Stimulated activated CD8-positive, alpha-beta memory T cell treated with anti-CD3 and anti-CD28 coated beads, Interleukin-15, amount 100 ng/mL, for 4 hours (primary cell): ENCODE data around the gene DDX60.
"Not testable (repeated sequence)": the region's sequence is repeated elsewhere in the genome, so short reads cannot be mapped to it uniquely, and the experiment has no call there.

ENCODE experiments used
- DNase-seq, 2 donors: peaks; one replicate each; pipeline ENCODE4 v3.0.0-alpha.2; 2020; ENCODE audit warnings: low read depth in 2 of 2

DDX60 gene

GRCh38 chr4:168303430-168303829 lies 15.1 kb downstream of the DDX60 start:
- not testable (repeated sequence) for DNase-seq

- DNase-seq, result no peak
These were observed 25.1 kb downstream of the DDX60 start for GRCh38 chr4:168293386-168293975.

- no peak for DNase-seq
These were observed 27.3 kb downstream of the DDX60 start for GRCh38 chr4:168291242-168291641.

GRCh38 chr4:168285850-168286249 lies 32.7 kb downstream of the DDX60 start:
- not testable (repeated sequence) for DNase-seq

GRCh38 chr4:168279556-168279955 lies 39.0 kb downstream of the DDX60 start:
- DNase-seq, result no peak

GRCh38 chr4:168275836-168276235 lies 42.7 kb downstream of the DDX60 start:
- no peak for DNase-seq

GRCh38 chr4:168274871-168275270 lies 43.7 kb downstream of the DDX60 start:
- no peak for DNase-seq

GRCh38 chr4:168273838-168274237 lies 44.7 kb downstream of the DDX60 start:
- no peak for DNase-seq

GRCh38 chr4:168272488-168272887 lies 46.1 kb downstream of the DDX60 start:
- no peak for DNase-seq

GRCh38 chr4:168269896-168270295 lies 48.7 kb downstream of the DDX60 start:
- DNase-seq, result no peak

- DNase-seq, result no peak
These were observed 53.2 kb downstream of the DDX60 start for GRCh38 chr4:168265327-168265726.

GRCh38 chr4:168264903-168265302 lies 53.6 kb downstream of the DDX60 start:
- no peak for DNase-seq

GRCh38 chr4:168263039-168263438 lies 55.5 kb downstream of the DDX60 start:
- no peak for DNase-seq

GRCh38 chr4:168259096-168259495 lies 59.5 kb downstream of the DDX60 start:
- no peak for DNase-seq

- no peak for DNase-seq
These were observed 60.8 kb downstream of the DDX60 start for GRCh38 chr4:168257768-168258167.

GRCh38 chr4:168248176-168248710 lies 70.3 kb downstream of the DDX60 start:
- DNase-seq, result no peak

GRCh38 chr4:168247603-168248002 lies 70.9 kb downstream of the DDX60 start:
- no peak for DNase-seq

- DNase-seq, result no peak
These were observed 76.6 kb downstream of the DDX60 start for GRCh38 chr4:168241953-168242352.

GRCh38 chr4:168240821-168241220 lies 77.7 kb downstream of the DDX60 start:
- no peak for DNase-seq

- no peak for DNase-seq
These were observed 97.3 kb downstream of the DDX60 start for GRCh38 chr4:168221301-168221700.

- no peak for DNase-seq
These were observed 97.7 kb downstream of the DDX60 start for GRCh38 chr4:168220893-168221292.

- DNase-seq, result no peak
These were observed 99.9 kb downstream of the DDX60 start for GRCh38 chr4:168218645-168219044.

- DNase-seq, result not testable (repeated sequence)
These were observed 105.0 kb downstream of the DDX60 start for GRCh38 chr4:168213511-168213910.

- no peak for DNase-seq
These were observed 105.9 kb downstream of the DDX60 start for GRCh38 chr4:168212656-168213055.
